Activated naive CD4-positive, alpha-beta T cell treated with anti-CD3 and anti-CD28 coated beads, Interleukin-2, amount 50 U/mL, for 72 hours (primary cell): ENCODE results near the gene KRT85. TPM values are rescaled to one million over a fixed set of nuclear protein-coding genes. Genes with fewer than 3 reads are reported as not detected.

ENCODE experiments used
- ATAC-seq, 2 donors: fragments of 150-1000 bp; cut with Tn5 transposase; 2 replicates each; pipeline ENCODE4 v1.10.0; 2021; ENCODE audit warnings: mild to moderate bottlenecking in 2 of 2, moderate library complexity in 2 of 2
- DNase-seq, 2 donors: peaks; one replicate each; pipeline ENCODE4 v3.0.0; 2021 to 2022; ENCODE audit warnings: low spot score in 2 of 2
- H3K27ac Mint-ChIP-seq, 2 donors: one replicate each; pipeline ENCODE4 v1.8.0; 2022; ENCODE audit warnings: mild to moderate bottlenecking in 2 of 2, mixed read lengths in 2 of 2
- H3K36me3 Mint-ChIP-seq, 2 donors: one replicate each; pipeline ENCODE4 v1.8.0; 2022; ENCODE audit warnings: mixed read lengths in 2 of 2
- H3K9me3 Mint-ChIP-seq, 2 donors: one replicate each; pipeline ENCODE4 v1.8.0; 2022; ENCODE audit warnings: mixed read lengths in 2 of 2
- total RNA-seq, 2 donors: library from RNA; stranded (reverse); gene quantifications; one replicate each; pipeline ENCODE4 v1.2.3, GENCODE V29; 2022

The KRT85 gene
- total RNA-seq, 2 donors from 2014 or later: not detected

- no peak for ATAC-seq
- no peak for DNase-seq
- peaks cover 0 to 4% of the 10 kb centered on the region in 2 donors for H3K36me3 Mint-ChIP-seq
- no peaks in the 10 kb centered on the region for H3K9me3 Mint-ChIP-seq
- H3K27ac Mint-ChIP-seq: no peak overlapping the region
Observed at GRCh38 chr12:52312086-52312485, 55.2 kb downstream of the KRT85 start.

DNA sequence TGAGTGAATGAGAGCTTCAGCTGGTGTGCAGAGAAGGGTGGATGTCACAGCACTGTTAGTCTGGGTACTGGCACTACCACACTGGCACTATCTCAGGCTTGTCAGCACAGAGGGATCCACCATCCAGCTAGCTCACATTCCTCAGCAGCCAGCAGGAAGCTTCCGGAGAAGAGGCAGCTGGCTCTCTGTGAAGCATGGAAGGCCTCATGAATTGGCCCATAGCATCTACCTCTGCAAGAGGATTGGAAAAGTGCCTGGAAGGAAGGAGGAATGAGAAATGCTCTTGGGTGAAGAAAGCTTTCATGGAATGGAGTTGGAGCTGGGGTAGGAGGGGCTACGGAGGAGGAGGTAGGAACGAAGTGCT is 56.0 kb downstream of the KRT85 start:
- Mint-ChIP-seq H3K27ac (no peak overlapping the region), H3K36me3 (peaks cover 0 to 4% of the 10 kb centered on the region in 2 donors), H3K9me3 (no peaks in the 10 kb centered on the region)
- no peak for ATAC-seq
- DNase-seq: no peak

DNA sequence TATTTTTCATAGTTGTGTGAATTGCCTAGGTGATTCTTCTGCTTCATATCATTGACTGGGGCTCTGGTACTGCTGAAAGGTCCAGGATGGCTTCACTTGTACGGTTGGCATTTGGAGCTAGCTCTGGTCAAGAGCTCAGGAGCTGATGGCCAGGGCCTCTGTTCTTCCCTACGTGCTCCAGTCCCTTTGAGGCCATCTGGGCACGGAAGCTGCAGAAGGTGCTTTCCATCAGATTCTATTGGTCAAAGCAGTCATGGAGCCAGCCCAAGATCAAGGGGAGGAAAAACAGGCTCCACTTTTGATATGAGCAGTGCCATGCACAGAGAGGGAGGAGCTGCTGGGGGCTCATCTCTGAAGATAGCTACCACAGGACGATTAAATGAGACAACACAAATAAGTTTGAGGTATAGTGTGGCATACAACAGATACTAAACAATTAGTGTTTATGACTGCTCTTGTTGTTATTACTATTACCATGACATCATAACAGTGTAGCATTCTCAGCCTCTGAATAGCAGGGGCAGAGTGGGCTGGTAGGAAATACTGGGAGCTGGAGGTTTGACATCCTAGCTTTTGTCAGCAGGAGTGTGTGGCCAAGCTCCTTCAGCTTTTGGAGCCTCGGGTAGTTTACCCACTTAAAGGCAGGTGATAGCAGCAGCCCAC is 56.5 kb downstream of the KRT85 start:
- no peak for ATAC-seq

More for the DNA sequence above, 56.5 kb downstream of the KRT85 start:
- H3K36me3 Mint-ChIP-seq: peaks cover 0 to 4% of the 10 kb centered on the region in 2 donors
- no peak for DNase-seq
- H3K9me3 Mint-ChIP-seq: no peaks in the 10 kb centered on the region
- H3K27ac Mint-ChIP-seq: no peak overlapping the region

Other genes starting within 250 kb of the KRT85 start
- gene KRT80, start 175.5 kb downstream of the KRT85 start, total RNA-seq: not detected
- gene KRT7, start 134.2 kb downstream of the KRT85 start, total RNA-seq: 1 to 10 TPM in 1 of 2 donors, under 1 TPM in 1; 0.36 to 8.0 TPM
- under 1 TPM in 1 of 2 donors, not detected in 1; 0.37 TPM for gene KRT86, start 92.8 kb downstream of the KRT85 start, total RNA-seq
- gene KRT81, start 75.9 kb downstream of the KRT85 start, total RNA-seq: not detected
- not detected for gene KRT83, start 46.1 kb downstream of the KRT85 start, total RNA-seq
- not detected for gene KRT84, start 18.2 kb upstream of the KRT85 start, total RNA-seq
- gene KRT82, start 38.9 kb upstream of the KRT85 start, total RNA-seq: not detected
- gene KRT75, start 66.9 kb upstream of the KRT85 start, total RNA-seq: not detected
- not detected for gene KRT6B, start 84.7 kb upstream of the KRT85 start, total RNA-seq
- gene KRT6C, start 106.3 kb upstream of the KRT85 start, total RNA-seq: not detected
- gene KRT6A, start 125.8 kb upstream of the KRT85 start, total RNA-seq: not detected
- not detected for gene KRT5, start 152.9 kb upstream of the KRT85 start, total RNA-seq
- gene KRT71, start 185.7 kb upstream of the KRT85 start, total RNA-seq: not detected
- not detected for gene KRT74, start 206.4 kb upstream of the KRT85 start, total RNA-seq
- gene KRT72, start 234.0 kb upstream of the KRT85 start, total RNA-seq: 1 to 10 TPM; 1.4 to 7.7 TPM